Natural killer cell treated with Interleukin-12 subunit alpha and Interleukin-12 subunit beta and Interleukin-15 and Interleukin-18, amount 100 ng/mL, for 72 hours (primary cell): ENCODE measurements around the gene GAMT. TPM values are rescaled to one million over a fixed set of nuclear protein-coding genes. Genes with fewer than 3 reads are reported as not detected.
A peak's percentile ranks its signal among the peaks of the same experiment; 100 is the strongest.

Source experiments
- ATAC-seq, 2 donors: fragments of 150-1000 bp; cut with Tn5 transposase in 1 of 2; sonication (Bioruptor Pico), chemical (Tn5 transposase) in 1 of 2; 2 replicates each; pipeline ENCODE4 v1.10.0; 2021
- DNase-seq: peaks from one replicate; pipeline ENCODE4 v3.0.0; 2022; ENCODE audit warnings: low spot score
- H3K27ac Mint-ChIP-seq, 2 donors: 1 replicate in 1 of 2; 2 replicates in 1 of 2; pipeline ENCODE4 v1.8.0; 2022; ENCODE audit warnings: mixed read lengths in 2 of 2, mild to moderate bottlenecking in 1 of 2, moderate library complexity in 1 of 2
- H3K27me3 Mint-ChIP-seq, 2 donors: 1 replicate in 1 of 2; 2 replicates in 1 of 2; pipeline ENCODE4 v1.8.0; 2022; ENCODE audit warnings: mixed read lengths in 2 of 2
- H3K36me3 Mint-ChIP-seq: one replicate; pipeline ENCODE4 v1.8.0; 2022; ENCODE audit warnings: mixed read lengths
- H3K4me1 Mint-ChIP-seq, 2 donors: 1 replicate in 1 of 2; 2 replicates in 1 of 2; pipeline ENCODE4 v1.8.0; 2022; ENCODE audit warnings: low read depth in 2 of 2, mixed read lengths in 2 of 2, mild to moderate bottlenecking in 1 of 2
- H3K4me3 Mint-ChIP-seq: one replicate; pipeline ENCODE4 v1.8.0; 2022; ENCODE audit warnings: mixed read lengths
- H3K9me3 Mint-ChIP-seq: 2 replicates; pipeline ENCODE4 v1.8.0; 2022; ENCODE audit warnings: mixed read lengths
- total RNA-seq, 2 donors: library from RNA; stranded (reverse); gene quantifications; one replicate each; pipeline ENCODE4 v1.2.3, GENCODE V29; 2022

Gene GAMT
- total RNA-seq, 2 donors from 2014 or later: 5.2 to 15.6 TPM

GRCh38 chr19:1360126-1360817 lies 41.1 kb downstream of the GAMT start:
- H3K36me3 Mint-ChIP-seq: peaks cover 11% of the 10 kb centered on the region
- H3K4me3 Mint-ChIP-seq: no peak overlapping the region
- ATAC-seq (no peak), DNase-seq (no peak)
- peaks cover 32 to 37% of the 10 kb centered on the region in 2 donors for H3K4me1 Mint-ChIP-seq
- H3K27ac Mint-ChIP-seq: no peak overlapping the region
- no peaks in the 10 kb centered on the region for H3K9me3 Mint-ChIP-seq
- H3K27me3 Mint-ChIP-seq: no peaks in the 10 kb centered on the region

- Mint-ChIP-seq H3K4me3 (no peak overlapping the region), H3K27me3 (no peaks in the 10 kb centered on the region), H3K36me3 (peaks cover 11% of the 10 kb centered on the region), H3K9me3 (no peaks in the 10 kb centered on the region), H3K27ac (no peak overlapping the region), H3K4me1 (peaks cover 14 to 15% of the 10 kb centered on the region in 2 donors)
- ATAC-seq (no peak), DNase-seq (no peak)
Measured at GRCh38 chr19:1357531-1358109, 43.7 kb downstream of the GAMT start.

DNA sequence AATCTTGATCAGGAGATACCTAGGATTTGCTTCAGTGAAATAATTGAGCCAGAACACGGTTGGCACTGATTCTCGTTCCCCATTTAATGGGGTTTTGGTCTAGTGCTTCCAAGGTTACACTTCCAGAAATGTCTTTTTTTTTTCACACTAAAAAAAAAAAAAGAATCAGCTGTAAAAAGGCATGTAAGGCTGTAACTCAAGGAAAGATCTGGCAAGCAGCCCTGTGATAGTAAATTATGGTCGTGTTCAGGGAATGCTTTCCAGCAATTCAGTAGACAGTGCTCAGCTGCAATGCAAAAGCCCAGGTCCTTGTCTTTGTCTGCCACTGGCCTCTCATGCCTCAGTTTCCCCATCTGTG lies 44.9 kb downstream of the GAMT start:
- no peaks in the 10 kb centered on the region for H3K9me3 Mint-ChIP-seq
- peaks cover 6% of the 10 kb centered on the region for H3K36me3 Mint-ChIP-seq

GRCh38 chr19:1355568-1356507 lies 45.5 kb downstream of the GAMT start:
- Mint-ChIP-seq H3K4me3 (peak overlapping the region; percentile 97), H3K4me1 (peaks cover 11% of the 10 kb centered on the region in 2 donors)

More for the DNA sequence above, 44.9 kb downstream of the GAMT start:
- H3K27me3 Mint-ChIP-seq: no peaks in the 10 kb centered on the region
- no peak overlapping the region for H3K27ac Mint-ChIP-seq
- DNase-seq: no peak
- peak overlapping the region; percentile 97 for H3K4me3 Mint-ChIP-seq
- H3K4me1 Mint-ChIP-seq: peaks cover 11% of the 10 kb centered on the region in 2 donors
- no peak for ATAC-seq

GRCh38 chr19:1354970-1355567 lies 46.3 kb downstream of the GAMT start:
- no peaks in the 10 kb centered on the region for H3K27me3 Mint-ChIP-seq
- no peaks in the 10 kb centered on the region for H3K9me3 Mint-ChIP-seq
- H3K27ac Mint-ChIP-seq: peak overlapping the region; percentile 83 to 85
- peak overlapping the region; percentile 97 for H3K4me3 Mint-ChIP-seq
- no peak for DNase-seq
- peaks cover 6% of the 10 kb centered on the region for H3K36me3 Mint-ChIP-seq
- peak; percentile 77 to 78 for ATAC-seq
- peaks cover 11% of the 10 kb centered on the region in 2 donors for H3K4me1 Mint-ChIP-seq

More at GRCh38 chr19:1355568-1356507, 45.5 kb downstream of the GAMT start:
- peaks cover 6% of the 10 kb centered on the region for H3K36me3 Mint-ChIP-seq
- peak overlapping the region; percentile 83 to 85 for H3K27ac Mint-ChIP-seq
- no peaks in the 10 kb centered on the region for H3K9me3 Mint-ChIP-seq
- H3K27me3 Mint-ChIP-seq: no peaks in the 10 kb centered on the region
- DNase-seq: no peak
- ATAC-seq: no peak

DNA sequence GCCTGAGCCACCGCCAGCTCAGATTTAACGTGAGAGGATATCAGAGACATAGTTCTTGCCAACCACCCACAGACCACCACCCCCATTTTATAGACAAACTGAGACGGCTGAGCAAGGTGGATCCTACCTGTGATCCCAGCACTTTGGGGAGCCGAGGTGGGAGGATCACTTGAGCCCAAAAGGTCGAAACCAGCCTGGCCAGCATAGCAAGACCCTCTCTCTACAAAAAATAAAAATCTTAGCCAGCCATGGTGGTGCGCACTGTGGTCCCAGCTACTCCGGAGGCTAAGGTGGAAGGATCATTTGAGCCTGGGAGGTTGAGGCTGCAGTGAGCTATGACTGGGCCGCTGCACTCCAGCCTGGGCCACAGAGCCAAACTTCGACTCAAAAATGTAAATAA lies 48.2 kb downstream of the GAMT start:
- Mint-ChIP-seq H3K36me3 (peaks cover 3% of the 10 kb centered on the region), H3K9me3 (no peaks in the 10 kb centered on the region), H3K4me1 (peaks cover 11% of the 10 kb centered on the region in 2 donors), H3K27ac (no peak overlapping the region), H3K4me3 (no peak overlapping the region), H3K27me3 (peaks cover 0 to 3% of the 10 kb centered on the region in 2 donors)
- no peak for ATAC-seq
- DNase-seq: no peak

GRCh38 chr19:1351381-1351851 lies 49.9 kb downstream of the GAMT start:
- DNase-seq (no peak), ATAC-seq (no peak)
- Mint-ChIP-seq H3K9me3 (no peaks in the 10 kb centered on the region), H3K27me3 (peaks cover 0 to 3% of the 10 kb centered on the region in 2 donors), H3K4me1 (peaks cover 11% of the 10 kb centered on the region in 2 donors), H3K36me3 (no peaks in the 10 kb centered on the region), H3K27ac (no peak overlapping the region), H3K4me3 (no peak overlapping the region)

GRCh38 chr19:1350867-1351266 lies 50.5 kb downstream of the GAMT start:
- no peak overlapping the region for H3K4me3 Mint-ChIP-seq
- DNase-seq (no peak), ATAC-seq (no peak)
- H3K36me3 Mint-ChIP-seq: no peaks in the 10 kb centered on the region
- H3K9me3 Mint-ChIP-seq: no peaks in the 10 kb centered on the region
- no peak overlapping the region for H3K27ac Mint-ChIP-seq
- H3K27me3 Mint-ChIP-seq: peaks cover 0 to 3% of the 10 kb centered on the region in 2 donors
- H3K4me1 Mint-ChIP-seq: peaks cover 7 to 8% of the 10 kb centered on the region in 2 donors

DNA sequence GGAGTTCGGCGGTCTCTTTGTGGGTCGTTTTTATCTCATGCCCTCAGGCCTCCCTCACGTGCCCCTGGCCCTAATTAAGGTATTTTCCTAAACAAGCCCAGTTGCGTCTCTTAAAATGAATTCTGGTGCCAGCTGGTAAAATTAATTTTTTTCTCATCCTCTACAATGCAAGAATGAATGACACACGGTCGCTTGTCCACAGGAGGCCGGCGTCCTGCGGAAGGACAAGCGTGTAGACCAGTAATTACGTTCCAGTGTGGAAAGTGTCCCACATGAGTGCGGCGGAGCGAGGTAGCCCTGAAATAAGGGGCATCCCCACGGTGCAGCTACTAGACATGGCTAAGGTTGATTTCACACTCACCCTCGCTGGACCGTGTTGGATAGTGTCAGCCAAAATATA lies 52.1 kb downstream of the GAMT start:
- H3K4me1 Mint-ChIP-seq: peaks cover 0 to 4% of the 10 kb centered on the region in 2 donors
- no peaks in the 10 kb centered on the region for H3K36me3 Mint-ChIP-seq
- H3K27ac Mint-ChIP-seq: no peak overlapping the region
- no peak for DNase-seq
- H3K27me3 Mint-ChIP-seq: peaks cover 0 to 3% of the 10 kb centered on the region in 2 donors
- no peak overlapping the region for H3K4me3 Mint-ChIP-seq
- H3K9me3 Mint-ChIP-seq: no peaks in the 10 kb centered on the region
- ATAC-seq: no peak

Other genes starting within 250 kb of the GAMT start
- 100 to 1,000 TPM; 204 to 205 TPM for gene SBNO2, start 227.3 kb downstream of the GAMT start, total RNA-seq
- 10 to 100 TPM; 50.9 to 79.2 TPM for gene STK11, start 195.8 kb downstream of the GAMT start, total RNA-seq
- gene CBARP, start 163.5 kb downstream of the GAMT start, total RNA-seq: under 1 TPM in 1 of 2 donors, not detected in 1; 0.28 TPM
- gene ATP5F1D, start 159.8 kb downstream of the GAMT start, total RNA-seq: 100 to 1,000 TPM; 163 to 215 TPM
- gene MIDN, start 153.0 kb downstream of the GAMT start, total RNA-seq: 10 to 100 TPM; 85.9 to 88.3 TPM
- gene CIRBP, start 132.2 kb downstream of the GAMT start, total RNA-seq: 100 to 1,000 TPM; 226 to 251 TPM
- gene FAM174C, start 126.0 kb downstream of the GAMT start, total RNA-seq: 10 to 100 TPM; 59.5 to 94.2 TPM
- not detected for gene EFNA2, start 115.7 kb downstream of the GAMT start, total RNA-seq
- 10 to 100 TPM; 89.1 to 89.5 TPM for gene NDUFS7, start 17.6 kb downstream of the GAMT start, total RNA-seq
- 100 to 1,000 TPM; 233 to 282 TPM for gene DAZAP1, start 6.0 kb upstream of the GAMT start, total RNA-seq
- gene RPS15, start 36.9 kb upstream of the GAMT start, total RNA-seq: 1,000 to 10,000 TPM in 1 of 2 donors, 100 to 1,000 TPM in 1; 757 to 1,081 TPM
- under 1 TPM; 0.05 to 0.17 TPM for gene APC2, start 48.6 kb upstream of the GAMT start, total RNA-seq
- 10 to 100 TPM; 45.1 to 58.4 TPM for gene C19orf25, start 77.7 kb upstream of the GAMT start, total RNA-seq
- 1 to 10 TPM; 1.2 to 2.3 TPM for gene PCSK4, start 88.8 kb upstream of the GAMT start, total RNA-seq
- gene REEP6, start 89.6 kb upstream of the GAMT start, total RNA-seq: 1 to 10 TPM; 1.7 to 3.2 TPM
- 1 to 10 TPM; 1.2 to 1.8 TPM for gene ADAMTSL5, start 111.5 kb upstream of the GAMT start, total RNA-seq
- gene PLK5, start 122.5 kb upstream of the GAMT start, total RNA-seq: not detected
- gene MEX3D, start 166.8 kb upstream of the GAMT start, total RNA-seq: 1 to 10 TPM; 6.8 to 7.4 TPM
- gene MBD3, start 191.3 kb upstream of the GAMT start, total RNA-seq: 100 to 1,000 TPM in 1 of 2 donors, 10 to 100 TPM in 1; 92.5 to 233 TPM
- 100 to 1,000 TPM; 179 to 184 TPM for gene UQCR11, start 203.9 kb upstream of the GAMT start, total RNA-seq